ENCODE results near the gene MYO3B. TPM values are rescaled to one million over a fixed set of nuclear protein-coding genes. Genes with fewer than 3 reads are reported as not detected.

The MYO3B gene
- polyA plus RNA-seq, 2 of the 4 experiments (the other 2 are of a cell fraction) = 0.01 TPM; not detected in 1

DNA sequence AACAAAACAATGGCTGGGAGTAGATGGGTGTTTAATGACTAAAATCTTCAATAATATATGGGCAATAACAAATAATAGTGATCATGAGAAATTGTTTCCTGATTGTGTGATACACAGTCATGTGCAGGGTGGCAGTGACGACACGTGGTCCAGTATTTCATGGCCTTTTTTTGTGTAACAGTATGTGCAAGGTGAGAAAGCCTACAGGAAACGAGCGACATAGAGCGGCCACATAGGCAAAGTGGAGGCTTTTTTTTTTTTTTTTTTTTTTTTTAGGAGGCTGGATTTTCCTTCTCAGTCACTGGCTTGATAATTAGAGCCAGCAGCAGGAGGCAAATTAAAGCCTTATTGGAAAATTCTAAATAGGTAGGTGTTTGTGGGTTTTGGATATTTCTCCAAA lies 123.7 kb downstream of the MYO3B start:
- FAIRE-seq = no peak
- ChIA-PET CTCF (no interaction called here), POLR2A (no interaction called here)
- Histone ChIP-seq H3K4me3 (no peak overlapping the region), H3K9me3 (no peaks in the 10 kb centered on the region), H3K27ac (no peak overlapping the region), H3K4me1 (no peaks in the 10 kb centered on the region), H3K4me2 (no peak overlapping the region)
- TF ChIP-seq TP53 (CRISPR knock-in tag; IDR thresholded peaks at IDR 0.05) (no peak), POLR2A (IDR thresholded peaks at IDR 0.05; ENCODE audit: low read length) (no peak)
- TF ChIP-seq, protein P1, sequence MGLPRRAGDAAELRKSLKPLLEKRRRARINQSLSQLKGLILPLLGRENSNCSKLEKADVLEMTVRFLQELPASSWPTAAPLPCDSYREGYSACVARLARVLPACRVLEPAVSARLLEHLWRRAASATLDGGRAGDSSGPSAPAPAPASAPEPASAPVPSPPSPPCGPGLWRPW (IDR thresholded peaks at IDR 0.05) = no peak
- ATAC-seq = no peak
- no peak for DNase-seq (ENCODE audit: low read depth in 1 of 2, low spot score in 1 of 2)
- 48% methylated on average over 5 of the region's 5 CpGs for WGBS (ENCODE audit: missing lambda C conversion rate)

DNA sequence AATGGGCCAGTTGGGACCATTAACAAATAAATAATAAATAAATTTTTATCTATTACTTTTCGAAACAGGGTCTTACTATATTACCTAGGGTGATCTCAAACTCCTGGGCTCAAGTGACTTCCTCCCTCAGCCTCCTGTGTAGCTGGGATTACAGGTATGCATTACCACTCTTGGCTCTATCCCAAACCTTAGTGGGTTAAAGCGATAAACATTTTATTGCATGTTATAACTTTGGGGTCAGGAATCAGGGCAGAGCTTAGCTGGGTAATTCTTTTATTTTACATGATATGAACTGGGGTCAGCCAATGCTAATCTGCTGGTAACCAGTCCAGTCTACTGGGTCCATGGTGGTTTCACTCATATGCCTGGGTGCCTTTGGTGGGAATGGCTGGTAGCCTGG lies 127.8 kb downstream of the MYO3B start:
- ATAC-seq (no peak), FAIRE-seq (no peak), DNase-seq (ENCODE audit: low read depth in 1 of 2, low spot score in 1 of 2) (no peak)
- POLR2A ChIA-PET = no interaction called here
- Histone ChIP-seq H3K27ac (no peak overlapping the region), H3K4me1 (no peaks in the 10 kb centered on the region; the same call in 2 of the 3 replicates), H3K4me3 (no peak overlapping the region), H3K4me2 (no peak overlapping the region), H3K9me3 (no peaks in the 10 kb centered on the region)
- CTCF ChIA-PET = no interaction called here
- TF ChIP-seq SREBF2 (IDR thresholded peaks at IDR 0.05) = no peak
- TF ChIP-seq, protein P2, sequence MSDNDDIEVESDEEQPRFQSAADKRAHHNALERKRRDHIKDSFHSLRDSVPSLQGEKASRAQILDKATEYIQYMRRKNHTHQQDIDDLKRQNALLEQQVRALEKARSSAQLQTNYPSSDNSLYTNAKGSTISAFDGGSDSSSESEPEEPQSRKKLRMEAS (IDR thresholded peaks at IDR 0.05) = no peak
- no peak for TF ChIP-seq CHD2 (IDR thresholded peaks at IDR 0.05; ENCODE audit: low read length, partially characterized antibody)
- TF ChIP-seq, protein P3, sequence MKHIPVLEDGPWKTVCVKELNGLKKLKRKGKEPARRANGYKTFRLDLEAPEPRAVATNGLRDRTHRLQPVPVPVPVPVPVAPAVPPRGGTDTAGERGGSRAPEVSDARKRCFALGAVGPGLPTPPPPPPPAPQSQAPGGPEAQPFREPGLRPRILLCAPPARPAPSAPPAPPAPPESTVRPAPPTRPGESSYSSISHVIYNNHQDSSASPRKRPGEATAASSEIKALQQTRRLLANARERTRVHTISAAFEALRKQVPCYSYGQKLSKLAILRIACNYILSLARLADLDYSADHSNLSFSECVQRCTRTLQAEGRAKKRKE (CRISPR knock-in tag; IDR thresholded peaks at IDR 0.05; ENCODE audit: low read depth) = no peak
- TF ChIP-seq GATA3 (IDR thresholded peaks at IDR 0.05; ENCODE audit: borderline replicate concordance) = no peak
- no peak for TF ChIP-seq RNF2 (IDR thresholded peaks at IDR 0.05; ENCODE audit: borderline replicate concordance, low read depth)
- no peak for TF ChIP-seq NPAS2 (CRISPR knock-in tag; IDR thresholded peaks at IDR 0.05; ENCODE audit: borderline replicate concordance)
- TF ChIP-seq, protein P1 (IDR thresholded peaks at IDR 0.05) = no peak
- no peak for TF ChIP-seq RFX5 (IDR thresholded peaks at IDR 0.05)
- TF ChIP-seq BHLHE40 (IDR thresholded peaks at IDR 0.05; ENCODE audit: low read depth, low read length) = no peak
- no peak for TF ChIP-seq EHMT2 (IDR thresholded peaks at IDR 0.05; ENCODE audit: low read depth)
- no peak for TF ChIP-seq JUN (IDR thresholded peaks at IDR 0.05)
- TF ChIP-seq FOSB (CRISPR knock-in tag; IDR thresholded peaks at IDR 0.05) = no peak
- TF ChIP-seq HOXB13 (CRISPR knock-in tag; IDR thresholded peaks at IDR 0.05; ENCODE audit: low read depth) = no peak
- no peak for TF ChIP-seq JUNB (IDR thresholded peaks at IDR 0.05)
- TF ChIP-seq NR3C1 (IDR thresholded peaks at IDR 0.05) = no peak
- TF ChIP-seq ESRRA (IDR thresholded peaks at IDR 0.05; ENCODE audit: borderline replicate concordance, low read length) = no peak
- no peak for TF ChIP-seq KDM5A (IDR thresholded peaks at IDR 0.05)
- no peak for TF ChIP-seq EHF (CRISPR knock-in tag; IDR thresholded peaks at IDR 0.05)
- WGBS (ENCODE audit: missing lambda C conversion rate) = 31% methylated on average over 2 of the region's 2 CpGs

DNA sequence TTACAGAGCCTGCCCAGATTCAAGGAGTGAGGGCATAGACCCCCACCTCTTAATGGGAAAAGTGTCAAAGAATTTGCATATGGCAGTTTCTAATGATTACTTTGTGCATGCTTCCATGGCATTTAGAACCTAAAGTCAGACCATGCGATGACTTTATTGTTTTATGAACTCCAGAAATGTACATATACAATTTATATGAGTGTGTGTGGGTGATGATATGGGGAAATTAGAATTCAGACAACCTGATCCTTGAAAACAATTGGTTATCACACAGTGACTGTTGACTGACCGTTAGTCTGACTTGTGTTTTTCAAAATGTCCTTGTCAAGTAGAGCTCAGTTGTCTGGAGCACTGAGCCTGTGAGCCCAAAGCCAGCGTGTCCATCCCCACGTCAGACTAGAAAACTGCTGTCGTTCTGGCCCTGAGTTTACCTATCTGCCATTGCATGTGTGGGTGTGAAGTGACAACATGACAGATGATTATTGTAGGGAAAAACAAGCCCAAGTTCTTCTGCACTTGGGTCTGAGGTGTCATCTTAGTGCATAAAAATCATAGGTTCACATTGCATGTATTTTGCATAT lies 128.4 kb downstream of the MYO3B start:
- Histone ChIP-seq H3K4me1 (no peaks in the 10 kb centered on the region; the same call in 2 of the 3 replicates), H3K4me2 (no peak overlapping the region), H3K27ac (no peak overlapping the region), H3K4me3 (no peak overlapping the region), H3K9me3 (no peaks in the 10 kb centered on the region)
- CTCF ChIA-PET = no interaction called here
- no peak for TF ChIP-seq HOXB5 (CRISPR knock-in tag; IDR thresholded peaks at IDR 0.05)
- TF ChIP-seq, protein P4, sequence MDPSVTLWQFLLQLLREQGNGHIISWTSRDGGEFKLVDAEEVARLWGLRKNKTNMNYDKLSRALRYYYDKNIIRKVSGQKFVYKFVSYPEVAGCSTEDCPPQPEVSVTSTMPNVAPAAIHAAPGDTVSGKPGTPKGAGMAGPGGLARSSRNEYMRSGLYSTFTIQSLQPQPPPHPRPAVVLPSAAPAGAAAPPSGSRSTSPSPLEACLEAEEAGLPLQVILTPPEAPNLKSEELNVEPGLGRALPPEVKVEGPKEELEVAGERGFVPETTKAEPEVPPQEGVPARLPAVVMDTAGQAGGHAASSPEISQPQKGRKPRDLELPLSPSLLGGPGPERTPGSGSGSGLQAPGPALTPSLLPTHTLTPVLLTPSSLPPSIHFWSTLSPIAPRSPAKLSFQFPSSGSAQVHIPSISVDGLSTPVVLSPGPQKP (IDR thresholded peaks at IDR 0.05; ENCODE audit: low read depth, low read length) = no peak
- TF ChIP-seq ZFP36 (IDR thresholded peaks at IDR 0.05; ENCODE audit: borderline replicate concordance, partially characterized antibody) = no peak
- no peak for TF ChIP-seq NPAS2 (CRISPR knock-in tag; IDR thresholded peaks at IDR 0.05; ENCODE audit: borderline replicate concordance)
- no peak for TF ChIP-seq CHD2 (IDR thresholded peaks at IDR 0.05; ENCODE audit: low read length, partially characterized antibody)
- TF ChIP-seq ZSCAN20 (CRISPR knock-in tag; IDR thresholded peaks at IDR 0.05) = no peak
- DNase-seq (ENCODE audit: low read depth in 1 of 2, low spot score in 1 of 2) (no peak), ATAC-seq (no peak), FAIRE-seq (no peak)
- WGBS (ENCODE audit: missing lambda C conversion rate) = 62% methylated on average over 5 of the region's 5 CpGs
- POLR2A ChIA-PET = no interaction called here
